HG03064 (cell line): ENCODE measurements around the gene PALS1.
"Not testable (repeated sequence)": the region's sequence is repeated elsewhere in the genome, so short reads cannot be mapped to it uniquely, and the experiment has no call there.

Experiments used
- ATAC-seq: cut with Tn5 transposase; IDR thresholded peaks from one replicate; pipeline ENCODE4 v1.9.1; 2021; ENCODE audit warnings: low read depth; ENCODE audit not compliant: unreplicated experiment

PALS1 gene

DNA sequence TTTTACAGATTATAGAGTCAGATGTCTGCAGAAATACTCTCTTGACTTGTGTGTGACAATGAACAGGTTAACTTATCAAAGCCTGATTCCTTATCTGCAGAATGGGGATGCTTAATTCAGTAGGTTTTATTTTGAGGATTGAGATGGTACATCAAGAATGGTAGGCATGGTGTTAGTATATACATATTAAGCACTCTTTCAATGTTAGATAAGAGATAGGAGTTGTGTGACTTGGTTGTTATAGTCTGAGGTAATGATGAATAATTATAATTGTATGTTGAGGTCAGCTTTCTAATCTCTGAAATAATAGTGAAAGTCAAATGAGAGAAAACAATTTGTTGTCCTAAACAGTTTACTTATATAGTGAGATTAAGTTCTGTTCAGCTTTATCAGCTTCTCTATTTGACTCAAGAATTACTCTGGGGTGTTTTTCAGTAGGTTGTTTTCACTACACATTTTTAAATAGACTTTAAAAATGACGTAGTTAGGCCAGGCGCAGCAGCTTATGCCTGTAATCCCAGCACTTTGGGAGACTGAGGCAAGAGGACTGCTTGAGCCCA is 11.9 kb downstream of the PALS1 start:
- no peak for ATAC-seq

DNA sequence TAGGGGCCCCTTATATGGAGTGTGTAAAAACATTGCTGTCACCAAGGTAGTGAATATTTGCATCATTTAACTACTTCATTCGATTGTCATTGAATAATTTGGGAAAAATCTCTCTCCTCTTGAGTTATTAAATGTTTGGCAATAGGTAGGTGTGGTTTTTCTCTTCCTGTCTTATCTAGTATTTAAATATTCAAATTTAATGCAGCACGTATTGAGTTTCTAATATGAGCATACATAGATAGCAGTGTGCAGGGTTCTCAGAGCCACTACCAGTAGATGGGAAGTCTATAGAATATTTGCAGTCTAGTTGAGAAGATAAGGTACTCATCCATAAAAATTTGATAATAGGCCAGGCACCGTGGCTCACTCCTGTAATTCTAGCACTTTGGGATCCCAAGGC is 16.7 kb downstream of the PALS1 start:
- no peak for ATAC-seq

DNA sequence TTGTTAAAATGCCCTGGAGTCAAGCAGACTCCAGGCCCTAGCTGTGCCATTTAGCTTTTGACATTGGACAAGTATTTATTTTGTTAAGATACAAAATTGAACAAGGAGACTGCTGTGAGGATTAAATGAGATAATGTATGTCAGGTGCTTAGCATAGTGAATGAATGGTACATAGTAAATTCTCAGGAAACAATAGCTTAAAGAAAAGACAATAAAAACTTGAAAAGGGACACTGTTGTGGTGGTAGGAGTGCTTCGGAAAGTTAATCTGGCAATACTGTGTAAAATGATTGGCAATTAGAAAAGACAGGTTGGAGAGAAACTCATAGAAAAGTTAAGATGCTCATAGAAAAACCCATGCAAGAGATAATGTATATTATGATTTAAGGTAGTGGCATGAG is 19.7 kb downstream of the PALS1 start:
- no peak for ATAC-seq

DNA sequence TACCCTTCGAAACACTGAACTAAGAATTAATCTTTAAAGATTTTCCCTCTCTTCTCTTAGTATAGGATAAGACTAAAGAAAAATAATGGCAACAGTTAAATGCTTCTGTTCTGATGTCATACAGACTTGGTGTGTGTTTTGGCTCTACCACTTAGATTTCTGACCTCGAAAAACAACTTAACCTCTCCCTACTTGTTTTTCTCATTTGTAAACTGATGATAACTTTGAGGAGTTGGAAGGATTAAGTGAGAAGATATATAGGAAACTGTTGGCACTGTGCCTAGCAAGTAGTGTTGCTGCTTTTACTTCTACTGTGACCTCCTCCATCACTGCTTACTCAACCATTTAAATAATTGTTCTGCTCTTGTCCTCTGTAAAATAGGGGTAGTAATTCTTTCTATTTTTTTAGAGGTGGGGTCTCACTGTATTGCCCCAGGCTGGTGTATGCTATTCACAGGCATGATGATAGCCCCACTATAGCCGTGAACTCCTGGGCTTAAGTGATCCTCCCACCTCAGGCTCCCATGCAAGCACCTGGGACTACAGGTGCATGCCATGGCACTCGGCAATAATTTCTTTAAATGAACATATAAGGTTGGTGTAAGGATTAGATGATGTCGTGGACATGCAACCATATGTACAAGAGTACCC is 22.4 kb downstream of the PALS1 start:
- no peak for ATAC-seq

DNA sequence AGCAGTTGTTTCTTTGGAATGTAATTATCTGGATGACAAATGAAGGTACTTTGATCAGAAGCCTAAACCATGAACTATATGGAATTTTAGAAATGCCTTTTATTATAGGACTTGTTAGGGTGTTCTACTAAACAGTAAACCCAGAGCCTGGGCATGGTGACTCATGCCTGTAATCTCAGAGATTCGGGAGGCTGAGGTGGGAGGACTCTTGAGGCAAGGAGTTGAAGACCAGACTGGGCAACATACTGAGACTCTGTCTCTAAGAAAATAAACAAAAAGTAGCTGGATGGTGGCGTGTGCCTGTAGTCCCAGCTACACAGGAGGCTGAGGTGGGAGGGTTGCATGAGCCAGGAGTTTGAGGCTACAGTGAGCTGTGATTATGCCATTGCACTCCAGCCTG is 23.9 kb downstream of the PALS1 start:
- ATAC-seq: no peak

DNA sequence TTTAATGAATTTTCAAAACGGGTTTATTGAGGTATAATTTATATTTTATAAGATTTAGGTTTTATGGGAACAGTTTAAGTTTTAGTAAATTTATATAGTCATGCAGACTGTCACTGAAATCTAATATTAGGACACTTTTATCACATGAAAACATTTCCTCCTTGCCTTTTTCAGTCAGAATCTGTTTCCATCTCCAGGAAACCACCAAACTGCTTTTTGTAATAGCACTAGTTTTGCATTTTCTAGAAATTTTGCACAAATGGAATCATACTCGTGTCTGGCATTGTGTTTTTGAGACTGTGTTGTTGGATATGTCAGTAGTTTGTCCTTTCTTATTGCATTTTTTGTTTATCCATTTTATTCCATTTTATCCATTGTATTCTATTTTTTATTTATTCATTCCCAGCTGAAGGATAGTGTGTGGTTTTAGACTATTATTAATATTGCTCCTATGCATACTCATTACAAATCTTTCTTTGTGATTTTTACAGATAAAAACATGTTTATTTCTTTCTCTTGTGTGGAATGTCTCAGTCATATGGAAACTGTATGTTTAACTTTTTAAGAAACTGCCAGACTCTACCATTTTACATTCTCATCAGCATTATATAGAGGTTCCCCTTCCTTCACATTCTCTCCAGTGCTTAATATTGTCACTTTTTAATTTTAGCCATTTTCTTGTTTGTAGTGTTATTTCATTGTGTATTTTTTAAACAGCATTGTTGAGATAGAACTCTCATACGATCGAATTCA is 26.5 kb downstream of the PALS1 start:
- ATAC-seq: no peak

DNA sequence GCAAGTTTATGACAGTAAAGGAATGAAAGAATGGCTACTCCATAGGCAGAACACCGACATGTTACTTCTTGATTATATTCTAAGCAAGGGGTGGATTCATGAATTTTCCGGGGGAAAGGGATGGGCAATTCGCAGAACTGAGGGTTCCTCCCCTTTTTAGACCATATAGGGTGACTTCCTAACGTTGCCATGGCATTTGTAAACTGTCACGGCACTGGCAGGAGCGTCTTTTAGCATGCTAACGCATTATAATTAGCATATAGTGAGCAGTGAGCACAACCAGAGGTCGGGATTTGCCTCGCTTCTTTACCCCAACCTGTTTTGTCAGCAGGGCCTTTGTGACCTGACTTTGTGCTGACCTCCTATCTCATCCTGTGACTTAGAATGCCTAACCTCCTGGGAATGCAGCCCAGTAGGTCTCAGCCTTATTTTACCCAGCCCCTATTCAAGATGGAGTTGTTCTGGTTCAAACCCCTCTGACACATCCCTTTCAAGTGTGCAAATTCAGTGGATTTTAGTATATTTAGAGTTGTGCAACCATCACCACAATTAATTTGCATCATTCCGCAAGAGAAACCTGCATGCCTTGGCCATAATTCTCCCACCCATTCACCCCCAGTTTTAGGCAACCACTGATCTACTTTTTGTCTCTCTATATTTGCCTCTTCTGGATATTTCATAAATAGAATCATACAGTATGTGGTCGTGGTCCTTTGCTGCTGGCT is 27.4 kb downstream of the PALS1 start:
- ATAC-seq: no peak

DNA sequence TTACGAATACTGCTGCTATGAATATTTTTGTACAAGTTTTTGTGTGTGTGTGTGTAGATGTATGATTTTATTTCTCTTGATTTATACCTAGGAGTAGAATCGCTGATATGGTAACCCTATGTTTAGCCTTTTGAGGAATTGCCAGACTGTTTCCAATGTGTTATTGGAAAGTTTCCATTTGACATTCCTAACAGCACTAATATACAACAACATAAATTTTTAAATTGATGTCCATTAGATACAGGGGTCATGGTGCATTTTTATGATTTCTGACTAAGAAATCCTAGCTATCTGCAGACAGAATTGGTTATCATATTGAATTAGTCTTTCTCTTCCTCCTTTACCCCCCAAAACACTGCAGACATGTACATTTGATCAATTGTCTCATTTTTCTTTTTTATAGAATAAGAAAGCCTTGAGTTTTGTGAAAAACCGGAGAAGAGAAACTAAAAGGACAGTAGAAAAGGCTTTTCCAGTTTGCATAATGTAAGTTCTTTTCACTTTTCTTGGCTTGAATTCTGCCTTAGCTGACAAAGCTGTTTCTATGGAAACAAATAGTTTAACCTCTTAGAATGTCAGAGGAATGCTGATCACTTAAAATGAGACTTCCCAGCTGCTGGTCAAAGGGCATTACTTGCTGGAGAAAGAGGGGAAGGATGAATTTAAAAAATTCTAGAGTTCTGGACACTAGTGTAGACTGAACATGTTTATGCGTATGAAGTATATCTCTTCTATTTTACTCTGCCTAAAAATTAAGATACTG is 28.2 kb downstream of the PALS1 start:
- no peak for ATAC-seq

DNA sequence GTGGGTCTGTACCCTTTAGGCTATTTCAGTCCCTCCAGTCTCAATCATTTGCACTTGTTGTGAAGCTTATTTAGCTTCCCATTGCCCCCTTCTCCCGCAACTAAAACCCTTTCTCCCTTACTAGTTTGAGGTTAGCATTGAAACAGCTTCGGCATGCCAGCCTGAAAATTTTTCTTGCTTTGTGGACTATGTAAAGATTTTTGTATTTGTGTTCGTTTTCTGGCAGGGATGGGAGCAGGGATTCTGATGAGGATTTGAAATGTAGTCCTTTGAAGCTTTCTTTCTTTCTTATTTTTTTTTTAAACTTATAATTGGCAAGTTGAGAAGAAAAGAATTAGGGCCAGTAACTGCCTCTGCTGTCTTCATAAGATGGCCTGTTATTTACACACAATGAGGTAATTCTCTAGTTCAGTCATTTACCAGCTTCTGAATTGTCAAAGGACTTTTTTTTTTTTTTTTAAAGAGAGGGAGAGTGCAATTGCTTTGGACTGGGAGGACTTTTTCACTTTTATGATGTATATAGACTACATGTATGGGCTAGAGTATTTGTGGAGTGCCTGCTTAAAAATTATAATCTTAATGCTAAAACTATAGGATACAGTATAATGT is 29.0 kb downstream of the PALS1 start:
- no peak for ATAC-seq

DNA sequence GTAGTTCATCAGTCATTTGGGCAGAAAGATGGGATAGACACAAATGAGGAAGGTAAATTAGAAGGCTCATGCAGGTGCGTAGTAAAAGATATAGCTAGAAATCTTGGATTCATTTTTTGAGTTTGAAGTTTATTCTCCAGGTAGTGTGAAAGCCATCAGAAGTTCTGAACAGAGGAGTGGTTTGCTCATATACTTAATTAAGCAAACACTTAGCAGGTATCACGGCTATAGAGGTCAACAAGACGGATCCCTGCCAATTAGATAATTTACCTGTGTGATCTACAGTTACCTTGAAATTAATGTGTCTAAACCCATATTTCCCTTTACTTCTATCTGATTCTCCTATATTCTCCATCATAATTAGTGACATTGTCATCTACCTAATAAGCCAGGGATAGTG is 29.7 kb downstream of the PALS1 start:
- no peak for ATAC-seq

DNA sequence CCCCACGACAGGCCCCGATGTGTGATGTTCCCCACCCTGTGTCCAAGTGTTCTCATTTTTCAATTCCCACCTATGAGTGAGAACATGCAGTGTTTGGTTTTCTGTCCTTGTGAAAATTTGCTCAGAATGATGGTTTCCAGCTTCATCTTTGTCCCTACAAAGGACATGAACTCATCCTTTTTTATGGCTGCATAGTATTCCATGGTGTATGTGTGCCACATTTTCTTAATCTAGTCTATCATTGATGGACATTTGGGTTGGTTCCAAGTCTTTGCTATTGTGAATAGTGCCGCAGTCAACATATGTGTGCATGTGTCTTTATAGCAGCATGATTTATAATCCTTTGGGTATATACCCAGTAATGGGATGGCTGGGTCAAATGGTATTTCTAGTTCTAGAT is 32.0 kb downstream of the PALS1 start:
- ATAC-seq: not testable (repeated sequence)

DNA sequence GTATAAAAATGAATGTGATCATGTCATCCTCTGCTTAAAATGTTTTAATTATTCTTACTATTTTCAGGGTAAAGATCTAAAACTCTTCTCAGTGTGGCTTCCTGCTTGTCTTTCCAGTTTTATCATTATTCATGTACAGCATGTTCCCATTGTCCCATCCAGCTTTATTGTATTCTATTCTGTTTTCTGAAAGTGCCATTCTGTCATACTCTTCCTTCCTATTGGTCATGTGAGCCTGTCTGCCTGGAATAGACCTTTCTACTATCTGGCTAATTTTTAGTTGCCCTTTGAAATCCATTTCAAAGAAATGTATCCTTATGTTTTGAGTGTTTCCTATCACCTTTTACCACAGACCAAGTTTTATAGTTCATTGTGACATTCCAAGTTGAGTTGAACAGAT is 34.9 kb downstream of the PALS1 start:
- no peak for ATAC-seq

DNA sequence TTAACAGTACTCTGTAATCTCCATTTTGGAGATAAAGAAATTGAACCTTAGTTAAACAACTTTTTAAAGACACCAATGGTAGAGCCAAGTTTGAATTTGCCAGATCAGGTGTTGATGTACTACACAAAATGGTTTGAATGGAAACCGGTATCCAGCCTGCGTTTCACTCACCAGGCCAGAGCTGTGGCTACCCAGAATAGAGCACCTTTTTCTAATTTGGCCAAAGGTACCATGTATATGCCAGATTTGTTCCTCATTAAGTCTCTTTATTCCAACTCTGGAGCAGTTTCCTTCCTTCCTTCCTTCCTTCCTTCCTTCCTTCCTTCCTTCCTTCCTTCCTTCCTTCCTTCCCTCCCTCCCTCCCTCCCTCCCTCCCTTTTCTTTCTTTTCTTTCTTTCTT is 39.3 kb downstream of the PALS1 start:
- no peak for ATAC-seq

DNA sequence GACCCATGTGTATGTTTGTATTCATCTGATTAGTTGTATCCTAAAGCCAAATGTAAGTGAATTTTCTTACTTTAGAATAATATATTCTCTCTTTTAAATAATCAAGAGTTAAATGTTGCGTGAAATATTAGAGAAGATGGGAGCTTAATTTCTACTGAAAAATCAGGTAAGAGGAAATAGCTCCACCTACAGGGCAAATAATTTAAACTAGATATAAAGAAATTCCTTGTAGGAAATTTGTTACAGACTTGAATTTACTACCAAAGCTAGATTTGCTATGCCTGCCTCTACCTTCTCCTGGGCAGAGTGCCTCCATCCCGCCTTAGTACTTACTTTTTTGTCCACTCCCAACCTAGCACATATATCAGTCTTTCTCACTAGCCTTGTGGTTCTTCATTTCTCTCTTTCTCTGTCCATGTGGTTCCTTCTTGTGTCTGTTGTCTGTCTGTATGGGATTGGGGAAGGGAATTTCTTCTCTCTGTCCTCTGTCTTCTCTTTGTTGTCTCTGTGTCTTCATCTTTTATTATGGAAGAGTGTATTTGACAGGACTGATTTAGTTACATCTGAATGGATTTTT is 44.7 kb downstream of the PALS1 start:
- no peak for ATAC-seq
